Ectodermal cell (in vitro differentiated cells): Measurements from ENCODE around the gene LYAR.

Experiments
- H3K27ac ChIP-seq: 2 replicates; pipeline ENCODE4 v1.7.0; 2013; ENCODE audit warnings: mild to moderate bottlenecking, low read depth, low read length; ENCODE audit not compliant: insufficient read depth, poor library complexity, severe bottlenecking
- H3K27me3 ChIP-seq: 2 replicates; pipeline ENCODE4 v1.7.0; 2013; ENCODE audit warnings: mild to moderate bottlenecking, low read length; ENCODE audit not compliant: insufficient read depth, control insufficient read depth, poor library complexity, severe bottlenecking
- H3K36me3 ChIP-seq: one replicate; pipeline ENCODE4 v1.7.0; 2013; ENCODE audit warnings: low read length; ENCODE audit not compliant: control insufficient read depth, insufficient read depth
- H3K4me1 ChIP-seq: one replicate; pipeline ENCODE4 v1.7.0; 2013; ENCODE audit warnings: low read length; ENCODE audit not compliant: control insufficient read depth, insufficient read depth
- H3K4me3 ChIP-seq: 2 replicates; pipeline ENCODE4 v1.7.0; 2013; ENCODE audit warnings: low read depth, low read length, control low read depth; ENCODE audit not compliant: insufficient read depth
- H3K9me3 ChIP-seq: 2 replicates; pipeline ENCODE4 v1.7.0; 2013; ENCODE audit warnings: mild to moderate bottlenecking, low read length, moderate library complexity; ENCODE audit not compliant: control insufficient read depth
- WGBS, 2 experiments: methylation state at CpG; one replicate each; pipeline ENCODE4 v1.1.7; 2013; ENCODE audit warnings: missing lambda C conversion rate in 2 of 2; 5-methylcytosine and 5-hydroxymethylcytosine counted together

LYAR gene

DNA sequence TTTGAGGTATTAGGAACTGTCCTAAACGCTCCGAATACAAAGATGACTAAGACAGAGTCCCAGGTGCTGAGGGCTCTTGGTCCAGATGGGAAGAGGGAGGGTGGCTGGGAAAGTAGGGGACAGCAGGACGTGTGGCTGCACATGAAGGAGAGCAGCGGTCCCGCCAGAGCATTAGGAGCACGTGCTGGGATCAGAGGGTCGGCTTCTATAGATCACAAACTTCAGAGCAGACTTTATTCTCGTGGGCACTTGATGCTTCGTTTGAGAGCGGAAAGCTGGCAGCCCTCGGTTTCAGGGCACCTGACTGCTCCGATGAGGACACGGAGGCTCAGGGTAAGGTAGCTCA lies 26.2 kb upstream of the LYAR start:
- H3K27ac ChIP-seq = no peak overlapping the region
- no peaks in the 10 kb centered on the region for H3K27me3 ChIP-seq
- peaks cover 10% of the 10 kb centered on the region for H3K36me3 ChIP-seq
- no peak overlapping the region for H3K4me3 ChIP-seq
- H3K9me3 ChIP-seq = no peaks in the 10 kb centered on the region
- 89% methylated on average over 13 of the region's 13 CpGs for WGBS, 2 experiments
- no peaks in the 10 kb centered on the region for H3K4me1 ChIP-seq

DNA sequence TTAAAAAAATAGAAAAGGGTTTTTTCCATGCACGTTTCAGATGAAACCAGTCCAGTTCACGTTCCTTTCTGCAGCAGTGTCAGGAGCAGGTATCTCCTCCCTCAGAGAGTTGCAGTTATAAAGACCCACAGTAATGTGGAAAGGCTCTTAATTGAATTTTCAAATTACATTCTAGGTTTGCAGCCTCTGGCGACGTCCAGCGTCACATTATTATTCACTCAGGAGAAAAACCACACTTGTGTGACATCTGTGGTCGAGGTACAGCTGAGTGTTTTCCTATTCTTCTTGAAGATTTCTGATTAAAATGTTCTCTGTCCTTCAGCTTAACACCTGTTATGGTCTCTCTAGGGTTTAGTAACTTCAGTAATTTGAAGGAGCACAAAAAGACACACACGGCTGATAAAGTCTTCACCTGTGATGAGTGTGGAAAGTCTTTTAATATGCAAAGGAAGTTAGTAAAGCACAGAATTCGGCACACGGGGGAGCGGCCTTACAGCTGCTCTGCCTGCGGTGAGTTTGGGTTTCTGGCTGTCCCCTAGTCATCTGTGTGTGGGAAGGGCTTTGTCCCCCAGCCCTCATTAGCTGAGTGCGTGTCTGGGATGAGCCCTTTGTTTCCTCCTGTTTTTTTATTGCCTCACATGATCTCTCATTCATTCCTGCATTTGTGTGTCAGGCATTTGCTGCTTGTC lies 25.7 kb upstream of the LYAR start:
- Histone ChIP-seq H3K4me3 (no peak overlapping the region), H3K27ac (no peak overlapping the region), H3K9me3 (no peaks in the 10 kb centered on the region), H3K36me3 (peaks cover 10% of the 10 kb centered on the region), H3K4me1 (no peaks in the 10 kb centered on the region), H3K27me3 (no peaks in the 10 kb centered on the region)
- 78% methylated on average over 12 of the region's 12 CpGs for WGBS, 2 experiments

DNA sequence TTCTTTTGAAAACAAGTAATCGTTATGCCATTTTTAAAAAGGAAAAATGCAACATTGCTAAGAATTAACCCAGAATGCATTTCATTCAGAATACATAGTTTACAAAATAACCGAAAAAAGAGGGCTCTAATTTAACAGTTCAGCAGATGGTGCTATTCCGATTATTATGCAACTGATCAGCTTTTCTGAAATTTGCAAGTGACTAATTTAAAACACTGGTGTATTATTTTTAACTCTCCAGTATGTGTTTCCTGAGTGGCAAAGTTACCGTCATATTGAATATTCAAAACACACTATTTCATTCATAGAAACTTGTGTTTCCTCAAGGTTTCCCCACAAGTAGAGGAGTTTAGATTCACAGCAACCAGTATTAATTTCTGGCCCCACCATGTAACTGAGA lies 21.2 kb upstream of the LYAR start:
- WGBS, 2 experiments = 95 to 98% methylated on average over 4 of the region's 4 CpGs
- no peaks in the 10 kb centered on the region for H3K9me3 ChIP-seq
- no peaks in the 10 kb centered on the region for H3K27me3 ChIP-seq
- H3K4me3 ChIP-seq = no peak overlapping the region
- H3K36me3 ChIP-seq = peaks cover 5% of the 10 kb centered on the region
- no peak overlapping the region for H3K27ac ChIP-seq
- H3K4me1 ChIP-seq = no peaks in the 10 kb centered on the region

- Histone ChIP-seq H3K9me3 (no peaks in the 10 kb centered on the region), H3K27me3 (no peaks in the 10 kb centered on the region), H3K4me1 (no peaks in the 10 kb centered on the region), H3K36me3 (peaks cover 5% of the 10 kb centered on the region), H3K4me3 (no peak overlapping the region), H3K27ac (no peak overlapping the region)
- WGBS, 2 experiments = 96 to 98% methylated on average over 9 of the region's 9 CpGs
Observed at GRCh38 chr4:4308800-4309441, 19.0 kb upstream of the LYAR start.

DNA sequence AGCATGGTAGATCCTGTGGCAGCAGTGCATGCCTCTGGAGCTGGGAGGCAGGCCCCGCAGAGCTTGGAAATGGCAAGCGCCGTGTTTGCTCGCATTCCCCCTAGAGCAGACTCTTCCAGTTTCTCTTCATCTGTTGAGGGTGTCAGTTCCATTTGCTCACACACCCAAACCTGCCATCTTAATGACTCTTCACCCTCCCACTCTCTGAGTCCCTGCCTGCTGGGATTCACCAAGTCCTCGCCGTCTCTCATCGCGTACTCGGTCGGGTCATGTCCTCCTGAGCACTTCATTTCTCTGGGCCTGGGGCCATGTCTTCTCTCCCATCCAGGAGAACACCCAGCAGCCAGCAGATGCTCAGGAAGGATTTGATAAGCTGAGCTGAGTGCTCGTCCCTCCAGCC lies 17.0 kb upstream of the LYAR start:
- Histone ChIP-seq H3K27me3 (no peaks in the 10 kb centered on the region), H3K4me1 (no peaks in the 10 kb centered on the region), H3K36me3 (peaks cover 10% of the 10 kb centered on the region), H3K4me3 (no peak overlapping the region), H3K9me3 (no peaks in the 10 kb centered on the region), H3K27ac (no peak overlapping the region)
- WGBS, 2 experiments = 96 to 97% methylated on average over 11 of the region's 11 CpGs

DNA sequence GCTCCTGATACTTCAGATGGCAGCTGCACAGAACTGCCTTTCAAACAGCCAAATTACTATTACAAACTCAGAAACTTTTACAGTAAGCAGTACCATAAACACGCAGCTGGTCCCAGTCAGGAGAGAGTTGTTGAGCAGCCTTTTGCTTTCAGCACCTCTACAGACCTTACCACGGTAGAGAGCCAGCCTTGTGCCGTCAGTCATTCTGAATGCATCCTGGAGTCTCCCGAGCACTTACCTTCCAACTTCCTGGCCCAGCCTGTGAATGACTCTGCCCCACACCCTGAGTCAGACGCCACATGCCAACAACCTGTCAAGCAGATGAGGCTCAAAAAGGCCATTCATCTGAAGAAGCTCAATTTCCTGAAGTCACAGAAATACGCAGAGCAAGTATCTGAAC lies 12.5 kb upstream of the LYAR start:
- Histone ChIP-seq H3K9me3 (no peaks in the 10 kb centered on the region), H3K36me3 (peaks cover 11% of the 10 kb centered on the region), H3K4me3 (no peak overlapping the region), H3K27ac (no peak overlapping the region), H3K4me1 (no peaks in the 10 kb centered on the region), H3K27me3 (no peaks in the 10 kb centered on the region)
- 82% methylated on average over 6 of the region's 6 CpGs for WGBS, 2 experiments

GRCh38 chr4:4302001-4302400 lies 12.0 kb upstream of the LYAR start:
- Histone ChIP-seq H3K36me3 (peaks cover 11% of the 10 kb centered on the region), H3K4me1 (no peaks in the 10 kb centered on the region), H3K9me3 (no peaks in the 10 kb centered on the region), H3K27ac (no peak overlapping the region), H3K27me3 (no peaks in the 10 kb centered on the region), H3K4me3 (no peak overlapping the region)
- 95 to 96% methylated on average over 5 of the region's 5 CpGs for WGBS, 2 experiments

DNA sequence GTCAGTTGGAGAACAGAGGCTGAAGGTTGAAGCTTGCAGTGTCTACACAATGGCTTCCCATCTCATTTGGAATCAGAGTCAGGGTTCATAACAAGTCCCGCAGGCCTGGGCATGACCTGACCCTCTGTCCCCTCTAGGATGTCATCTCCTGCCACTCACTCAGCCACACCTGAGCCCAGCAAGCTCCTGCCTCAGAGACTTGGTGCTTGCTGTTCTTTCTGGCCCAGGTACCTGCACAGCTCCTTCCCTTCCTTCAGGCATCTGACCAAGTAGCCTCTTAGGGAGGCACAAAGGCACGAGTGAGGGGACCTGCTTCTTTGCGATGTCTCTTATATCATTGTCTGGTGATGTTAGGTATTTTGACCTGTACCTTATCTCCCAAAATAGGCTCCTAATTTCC lies 9.1 kb upstream of the LYAR start:
- H3K27me3 ChIP-seq = no peaks in the 10 kb centered on the region
- H3K4me3 ChIP-seq = no peak overlapping the region
- H3K27ac ChIP-seq = no peak overlapping the region

DNA sequence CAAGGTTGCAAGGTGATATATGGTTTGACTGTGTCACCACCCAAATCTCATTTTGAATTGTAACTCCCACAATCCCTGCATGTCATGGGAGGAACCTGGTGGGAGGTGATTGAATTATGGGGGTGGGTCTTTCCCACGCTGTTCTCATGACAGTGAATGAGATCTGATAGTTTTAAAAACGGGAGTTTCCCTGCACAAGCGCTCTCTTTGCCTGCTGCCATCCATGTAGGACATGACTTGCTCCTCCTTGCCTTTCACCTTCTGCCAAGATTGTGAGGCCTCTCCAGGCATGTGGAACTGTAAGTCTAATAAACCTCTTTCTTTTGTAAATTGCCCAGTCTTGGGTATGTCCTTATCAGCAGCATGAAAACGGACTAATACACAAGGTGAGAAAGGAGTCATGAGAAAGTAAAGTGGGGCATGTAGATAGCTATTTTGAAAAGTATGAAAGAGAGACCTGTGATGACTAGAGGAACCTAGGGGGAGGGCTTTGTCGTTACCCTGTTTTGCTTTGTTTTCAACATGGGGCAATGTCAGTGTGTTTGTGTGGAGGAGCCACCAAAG lies 6.4 kb upstream of the LYAR start:
- 96% methylated on average over 5 of the region's 5 CpGs for WGBS, 2 experiments
- no peaks in the 10 kb centered on the region for H3K27me3 ChIP-seq
- H3K27ac ChIP-seq = no peak overlapping the region
- peaks cover 1% of the 10 kb centered on the region for H3K4me1 ChIP-seq
- H3K4me3 ChIP-seq = no peak overlapping the region
- no peaks in the 10 kb centered on the region for H3K9me3 ChIP-seq
- no peaks in the 10 kb centered on the region for H3K36me3 ChIP-seq

More for the DNA sequence above, 9.1 kb upstream of the LYAR start:
- Histone ChIP-seq H3K9me3 (no peaks in the 10 kb centered on the region), H3K36me3 (peaks cover 11% of the 10 kb centered on the region), H3K4me1 (no peaks in the 10 kb centered on the region)
- WGBS, 2 experiments = 88 to 93% methylated on average over 3 of the region's 3 CpGs

- H3K9me3 ChIP-seq = no peaks in the 10 kb centered on the region
- 94 to 97% methylated on average over 3 of the region's 3 CpGs for WGBS, 2 experiments
- no peak overlapping the region for H3K27ac ChIP-seq
- H3K4me3 ChIP-seq = no peak overlapping the region
- H3K4me1 ChIP-seq = peaks cover 9% of the 10 kb centered on the region
- H3K36me3 ChIP-seq = no peaks in the 10 kb centered on the region
- H3K27me3 ChIP-seq = no peaks in the 10 kb centered on the region
Observed at GRCh38 chr4:4293279-4293678, 3.3 kb upstream of the LYAR start.
